ENCODE results near the gene KCNN4. TPM values are rescaled to one million over a fixed set of nuclear protein-coding genes. Genes with fewer than 3 reads are reported as not detected.

The KCNN4 gene
- total and polyA plus RNA-seq, 2 of the 13 experiments (the other 11 are each of a cell fraction or from before 2014, with no cell fraction given), result 0.13 to 0.25 TPM

DNA sequence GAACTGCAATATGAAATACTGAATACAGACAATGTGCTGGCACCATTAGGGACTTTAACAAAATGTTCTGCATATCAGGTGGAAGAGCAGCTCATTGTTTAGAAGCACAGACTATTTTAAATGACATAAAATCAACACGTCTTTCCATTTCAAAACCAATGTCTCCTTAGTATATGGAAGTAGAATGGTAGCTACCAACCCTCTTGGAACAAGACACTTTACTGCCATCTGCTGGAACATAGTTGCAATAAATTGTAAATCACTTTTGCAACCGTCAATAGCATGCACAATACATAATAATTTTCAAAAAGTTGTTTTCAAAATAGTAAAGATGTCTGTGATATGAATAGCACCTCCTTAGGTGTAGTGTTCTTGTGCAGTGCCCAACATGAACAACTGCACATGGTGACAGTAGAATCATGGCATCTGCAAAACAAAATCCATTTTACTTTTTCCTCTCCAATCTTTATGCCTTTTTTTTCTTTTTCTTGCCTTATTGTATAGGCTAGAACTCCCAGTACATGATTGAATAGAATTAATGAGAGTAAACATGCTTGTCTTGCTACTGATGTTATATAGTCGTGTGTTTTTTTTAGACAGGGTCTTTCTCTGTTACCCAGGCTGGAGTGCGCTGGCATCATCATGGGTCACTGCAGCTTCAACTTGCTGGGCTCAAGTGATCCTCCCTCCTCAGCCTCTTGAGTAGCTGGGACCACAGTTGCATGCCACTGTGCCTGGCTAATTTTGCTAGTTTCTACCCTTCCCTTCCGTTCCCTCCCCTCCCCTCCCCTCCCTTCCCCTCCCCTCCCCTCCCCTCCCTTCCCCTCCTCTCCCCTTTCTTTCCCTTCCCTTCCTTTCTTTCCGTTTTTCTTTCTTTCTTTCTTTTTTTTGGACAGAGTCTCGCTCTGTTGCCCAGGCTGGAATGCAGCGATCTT lies 29.3 kb upstream of the KCNN4 start:
- H3K27me3 ChIP-seq (ENCODE audit: control insufficient read depth in 1 of 2, insufficient read depth in 2 of 2, low read length in 2 of 2), result no peaks in the 10 kb centered on the region
- peaks cover 4% of the 10 kb centered on the region for H3K9me3 ChIP-seq (ENCODE audit: low read length)
- no peaks in the 10 kb centered on the region for H4K20me1 ChIP-seq (ENCODE audit: insufficient read depth, low read length)
- WGBS (ENCODE audit: low lambda C conversion rate), result 5% methylated on average over 8 of the region's 8 CpGs
- CTCF ChIA-PET (ENCODE audit: low intra/inter-chr PET ratio, low total read pairs), result no interaction called here
- H3K4me3 ChIP-seq (replicated peaks in 1 of 3; ENCODE audit: insufficient read depth in 1 of 3, low read depth in 2 of 3, low read length in 3 of 3), result no peak overlapping the region
- no peak overlapping the region for H3K9ac ChIP-seq (ENCODE audit: insufficient read depth, low read depth, low read length)
- no peak overlapping the region for H3K4me2 ChIP-seq (ENCODE audit: low read depth, low read length)
- BruUV-seq (replicated peaks), result no TSS peak
- intact Hi-C loops (cut with micrococcal nuclease; ENCODE audit: unreplicated experiment) (no loop called here), in situ Hi-C loops (cut with HindIII; ENCODE audit: extremely low pct_ligation_motif_present, low pct_unique_long_range_greater_than_20kb) (no loop called here)
- DNase-seq (ENCODE audit: low spot score) (peak; percentile 29), ATAC-seq (no peak), FAIRE-seq (peak; percentile 62)
- H2AFZ ChIP-seq (ENCODE audit: low read length), result no peak overlapping the region
- no peaks in the 10 kb centered on the region for H3K79me2 ChIP-seq (ENCODE audit: insufficient read depth, low read length)
- H3K4me1 ChIP-seq (ENCODE audit: insufficient read depth, low read length), result no peaks in the 10 kb centered on the region
- POLR2A ChIA-PET, result no interaction called here
- no peaks in the 10 kb centered on the region for H3K36me3 ChIP-seq (replicated peaks in 1 of 2; ENCODE audit: control insufficient read depth in 1 of 2, insufficient read depth in 2 of 2, low read length in 2 of 2)
- H3K27ac ChIP-seq (ENCODE audit: extremely low read length, insufficient read depth, low read length), result no peak overlapping the region
- TF ChIP-seq RARA (CRISPR knock-in tag; IDR thresholded peaks at IDR 0.05) (no peak), HNRNPLL (IDR thresholded peaks at IDR 0.05; ENCODE audit: low read depth, low read length, poor library complexity, severe bottlenecking) (no peak), PHF20 (CRISPR knock-in tag; IDR thresholded peaks at IDR 0.05) (no peak), ZNF766 (CRISPR knock-in tag; IDR thresholded peaks at IDR 0.05; ENCODE audit: borderline replicate concordance) (no peak), PCBP1 (IDR thresholded peaks at IDR 0.05; ENCODE audit: borderline replicate concordance, low read depth, low read length) (0 out of 2 replicates have a peak, but pooled peaks have one; percentile 83), MATR3 (CRISPR knock-in tag; IDR thresholded peaks at IDR 0.05) (no peak), ZNF772 (CRISPR knock-in tag; IDR thresholded peaks at IDR 0.05) (no peak), ZNF747 (CRISPR knock-in tag; IDR thresholded peaks at IDR 0.05; ENCODE audit: borderline replicate concordance) (no peak), RAD21 (CRISPR knock-in tag; IDR thresholded peaks at IDR 0.05) (0 out of 2 replicates have a peak, but pooled peaks have one; percentile 12), GATAD1 (CRISPR knock-in tag; IDR thresholded peaks at IDR 0.05) (no peak)
- TF ChIP-seq, protein P1, sequence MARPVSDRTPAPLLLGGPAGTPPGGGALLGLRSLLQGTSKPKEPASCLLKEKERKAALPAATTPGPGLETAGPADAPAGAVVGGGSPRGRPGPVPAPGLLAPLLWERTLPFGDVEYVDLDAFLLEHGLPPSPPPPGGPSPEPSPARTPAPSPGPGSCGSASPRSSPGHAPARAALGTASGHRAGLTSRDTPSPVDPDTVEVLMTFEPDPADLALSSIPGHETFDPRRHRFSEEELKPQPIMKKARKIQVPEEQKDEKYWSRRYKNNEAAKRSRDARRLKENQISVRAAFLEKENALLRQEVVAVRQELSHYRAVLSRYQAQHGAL (CRISPR knock-in tag; IDR thresholded peaks at IDR 0.05; ENCODE audit: not compliant biosample characterization), result no peak
- TF ChIP-seq, protein P2, sequence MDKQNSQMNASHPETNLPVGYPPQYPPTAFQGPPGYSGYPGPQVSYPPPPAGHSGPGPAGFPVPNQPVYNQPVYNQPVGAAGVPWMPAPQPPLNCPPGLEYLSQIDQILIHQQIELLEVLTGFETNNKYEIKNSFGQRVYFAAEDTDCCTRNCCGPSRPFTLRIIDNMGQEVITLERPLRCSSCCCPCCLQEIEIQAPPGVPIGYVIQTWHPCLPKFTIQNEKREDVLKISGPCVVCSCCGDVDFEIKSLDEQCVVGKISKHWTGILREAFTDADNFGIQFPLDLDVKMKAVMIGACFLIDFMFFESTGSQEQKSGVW (CRISPR knock-in tag; IDR thresholded peaks at IDR 0.05; ENCODE audit: borderline replicate concordance), result no peak
- TF ChIP-seq, protein P3, sequence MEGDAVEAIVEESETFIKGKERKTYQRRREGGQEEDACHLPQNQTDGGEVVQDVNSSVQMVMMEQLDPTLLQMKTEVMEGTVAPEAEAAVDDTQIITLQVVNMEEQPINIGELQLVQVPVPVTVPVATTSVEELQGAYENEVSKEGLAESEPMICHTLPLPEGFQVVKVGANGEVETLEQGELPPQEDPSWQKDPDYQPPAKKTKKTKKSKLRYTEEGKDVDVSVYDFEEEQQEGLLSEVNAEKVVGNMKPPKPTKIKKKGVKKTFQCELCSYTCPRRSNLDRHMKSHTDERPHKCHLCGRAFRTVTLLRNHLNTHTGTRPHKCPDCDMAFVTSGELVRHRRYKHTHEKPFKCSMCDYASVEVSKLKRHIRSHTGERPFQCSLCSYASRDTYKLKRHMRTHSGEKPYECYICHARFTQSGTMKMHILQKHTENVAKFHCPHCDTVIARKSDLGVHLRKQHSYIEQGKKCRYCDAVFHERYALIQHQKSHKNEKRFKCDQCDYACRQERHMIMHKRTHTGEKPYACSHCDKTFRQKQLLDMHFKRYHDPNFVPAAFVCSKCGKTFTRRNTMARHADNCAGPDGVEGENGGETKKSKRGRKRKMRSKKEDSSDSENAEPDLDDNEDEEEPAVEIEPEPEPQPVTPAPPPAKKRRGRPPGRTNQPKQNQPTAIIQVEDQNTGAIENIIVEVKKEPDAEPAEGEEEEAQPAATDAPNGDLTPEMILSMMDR (CRISPR knock-in tag; IDR thresholded peaks at IDR 0.05), result peak; percentile 51
- TF ChIP-seq, protein P4, sequence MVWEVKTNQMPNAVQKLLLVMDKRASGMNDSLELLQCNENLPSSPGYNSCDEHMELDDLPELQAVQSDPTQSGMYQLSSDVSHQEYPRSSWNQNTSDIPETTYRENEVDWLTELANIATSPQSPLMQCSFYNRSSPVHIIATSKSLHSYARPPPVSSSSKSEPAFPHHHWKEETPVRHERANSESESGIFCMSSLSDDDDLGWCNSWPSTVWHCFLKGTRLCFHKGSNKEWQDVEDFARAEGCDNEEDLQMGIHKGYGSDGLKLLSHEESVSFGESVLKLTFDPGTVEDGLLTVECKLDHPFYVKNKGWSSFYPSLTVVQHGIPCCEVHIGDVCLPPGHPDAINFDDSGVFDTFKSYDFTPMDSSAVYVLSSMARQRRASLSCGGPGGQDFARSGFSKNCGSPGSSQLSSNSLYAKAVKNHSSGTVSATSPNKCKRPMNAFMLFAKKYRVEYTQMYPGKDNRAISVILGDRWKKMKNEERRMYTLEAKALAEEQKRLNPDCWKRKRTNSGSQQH (CRISPR knock-in tag; IDR thresholded peaks at IDR 0.05; ENCODE audit: low read depth), result no peak
